ENCODE results near the gene EMC7. TPM values are rescaled to one million over a fixed set of nuclear protein-coding genes. Genes with fewer than 3 reads are reported as not detected.

The EMC7 gene
- total and polyA plus RNA-seq, 10 of the 15 experiments (the other 5 are each of a cell fraction or from before 2014, with no cell fraction given), result 16.5 to 88.9 (median 45.0) TPM

- Histone ChIP-seq H3K4me1 (ENCODE audit: control insufficient read depth, insufficient read depth, low read length) (no peaks in the 10 kb centered on the region), H2AFZ (ENCODE audit: control insufficient read depth, low read depth, low read length) (no peak overlapping the region), H3K79me2 (ENCODE audit: control insufficient read depth, insufficient read depth, low read length) (no peaks in the 10 kb centered on the region), H3K9ac (ENCODE audit: control insufficient read depth, insufficient read depth, low read length) (no peak overlapping the region), H4K20me1 (ENCODE audit: control insufficient read depth, insufficient read depth) (no peaks in the 10 kb centered on the region), H3K36me3 (ENCODE audit: control insufficient read depth in 2 of 2, insufficient read depth in 2 of 2, low read length in 1 of 2) (no peaks in the 10 kb centered on the region), H3K4me3 (no peak overlapping the region), H3K27me3 (replicated peaks in 1 of 2; ENCODE audit: control insufficient read depth in 2 of 2, insufficient read depth in 2 of 2, low read length in 1 of 2) (no peaks in the 10 kb centered on the region), H3K9me3 (replicated peaks; ENCODE audit: control insufficient read depth, insufficient read depth, low read length) (no peaks in the 10 kb centered on the region; the same call in 2 of the 3 replicates), H3K4me2 (ENCODE audit: control insufficient read depth, insufficient read depth) (no peak overlapping the region), H3K27ac (ENCODE audit: control insufficient read depth, insufficient read depth) (no peak overlapping the region)
- ChIA-PET RAD21 (ENCODE audit: unreplicated experiment) (no interaction called here), POLR2A (interaction anchor here (0.6 kb wide), 1 partner anchor 17 kb away, joined by 5 read pairs; no protein-coding TSS in a partner anchor), SMC1A (ENCODE audit: uncharacterized antibody, unreplicated experiment) (no interaction called here), CTCF (no interaction called here)
- intact Hi-C loops (cut with micrococcal nuclease; ENCODE audit: unreplicated experiment) (no loop called here), in situ Hi-C loops (cut with MboI) (loop anchor here (25.0 kb wide), 1 partner anchor 531 kb away; the partner anchor contains the start of gene GOLGA8B)
- BruUV-seq (replicated peaks), result no TSS peak
- FAIRE-seq (no peak), DNase-seq (ENCODE audit: low read depth, low spot score) (no peak), ATAC-seq (no peak)
- 63% methylated on average over 3 of the region's 3 CpGs for WGBS (ENCODE audit: insufficient coverage, insufficient replicate concordance, low lambda C conversion rate, missing lambda C conversion rate)
- no peak for TF ChIP-seq TCF7 (IDR thresholded peaks at IDR 0.05; ENCODE audit: borderline replicate concordance)
- no peak for TF ChIP-seq IRF3 (IDR thresholded peaks at IDR 0.05)
- no peak for TF ChIP-seq BACH1 (IDR thresholded peaks at IDR 0.05; ENCODE audit: borderline replicate concordance)
- TF ChIP-seq MEF2A (IDR thresholded peaks at IDR 0.05; ENCODE audit: insufficient read depth, low read depth, low read length), result no peak
- no peak for TF ChIP-seq STAT3 (IDR thresholded peaks at IDR 0.05; ENCODE audit: low read depth, low read length)
- TF ChIP-seq NFXL1 (IDR thresholded peaks at IDR 0.05; ENCODE audit: borderline replicate concordance), result no peak
- TF ChIP-seq CREB1 (IDR thresholded peaks at IDR 0.05; ENCODE audit: low read depth), result no peak
- TF ChIP-seq ZBTB33 (IDR thresholded peaks at IDR 0.05), result no peak
- TF ChIP-seq TCF3 (IDR thresholded peaks at IDR 0.05; ENCODE audit: borderline replicate concordance, insufficient read depth, low read depth, low read length), result no peak
- no peak for TF ChIP-seq FOXK2 (IDR thresholded peaks at IDR 0.05)
- TF ChIP-seq SMAD5 (IDR thresholded peaks at IDR 0.05; ENCODE audit: low read depth), result no peak
- no peak for TF ChIP-seq SIN3A (IDR thresholded peaks at IDR 0.05; ENCODE audit: low read depth, low read length)
- no peak for TF ChIP-seq ZZZ3 (IDR thresholded peaks at IDR 0.05; ENCODE audit: control insufficient read depth, insufficient read length, low read depth)
- no peak for TF ChIP-seq IRF5 (IDR thresholded peaks at IDR 0.05; ENCODE audit: borderline replicate concordance)
- no peak for TF ChIP-seq EP300 (IDR thresholded peaks at IDR 0.05; ENCODE audit: borderline replicate concordance in 1 of 2, control insufficient read depth in 1 of 2, low read depth in 2 of 2, low read length in 2 of 2)
- TF ChIP-seq NKRF (conservative IDR thresholded peaks at IDR 0.05), result no peak
- no peak for TF ChIP-seq POLR2A (IDR thresholded peaks at IDR 0.05; ENCODE audit: low read depth, low read length)
- TF ChIP-seq HDGF (IDR thresholded peaks at IDR 0.05), result no peak
- no peak for TF ChIP-seq MAX (IDR thresholded peaks at IDR 0.05; ENCODE audit: low read depth, low read length)
Observed at GRCh38 chr15:34055868-34056595, 45.6 kb downstream of the EMC7 start.
